Activated T-cell treated with anti-CD3 and anti-CD28 coated beads, Interleukin-2, amount 50 U/mL, for 72 hours (primary cell): ENCODE results near the gene PRICKLE1. TPM values are rescaled to one million over a fixed set of nuclear protein-coding genes. Genes with fewer than 3 reads are reported as not detected.

Experiments used
- ATAC-seq, 2 donors: fragments of 150-1000 bp; cut with Tn5 transposase; replicated peaks in 1 of 2; 2 replicates each; pipeline ENCODE4 v1.10.0; 2021; ENCODE audit warnings: moderate library complexity in 2 of 2, mild to moderate bottlenecking in 1 of 2
- DNase-seq, 2 donors: peaks; one replicate each; pipeline ENCODE4 v3.0.0; 2021 to 2022; ENCODE audit warnings: mixed read lengths in 1 of 2
- H3K27ac Mint-ChIP-seq: one replicate; pipeline ENCODE4 v1.8.0; 2022; ENCODE audit warnings: mild to moderate bottlenecking, moderate library complexity, mixed read lengths
- H3K27me3 Mint-ChIP-seq: one replicate; pipeline ENCODE4 v1.8.0; 2022; ENCODE audit warnings: low read depth, mixed read lengths
- H3K36me3 Mint-ChIP-seq, 2 donors: one replicate each; pipeline ENCODE4 v1.8.0; 2022; ENCODE audit warnings: mixed read lengths in 2 of 2, mild to moderate bottlenecking in 1 of 2; ENCODE audit not compliant: insufficient read depth in 2 of 2
- H3K4me1 Mint-ChIP-seq: one replicate; pipeline ENCODE4 v1.8.0; 2022; ENCODE audit warnings: low read depth, mixed read lengths
- H3K4me3 Mint-ChIP-seq, 2 donors: one replicate each; pipeline ENCODE4 v1.8.0; 2022; ENCODE audit warnings: mild to moderate bottlenecking in 2 of 2, mixed read lengths in 2 of 2, moderate library complexity in 2 of 2
- H3K9me3 Mint-ChIP-seq, 2 donors: one replicate each; pipeline ENCODE4 v1.8.0; 2022; ENCODE audit warnings: mixed read lengths in 2 of 2
- total RNA-seq, 2 donors: library from RNA; stranded (reverse); gene quantifications; one replicate each; pipeline ENCODE4 v1.2.3, GENCODE V29; 2022

PRICKLE1 gene
- total RNA-seq, 2 donors from 2014 or later, result not detected

GRCh38 chr12:42469355-42470175, 120.0 kb downstream of the PRICKLE1 start:
- Mint-ChIP-seq H3K27me3 (peaks cover 32% of the 10 kb centered on the region), H3K4me1 (peaks cover 21% of the 10 kb centered on the region), H3K9me3 (no peaks in the 10 kb centered on the region), H3K4me3 (peak overlapping the region; percentile 64 to 72), H3K36me3 (no peaks in the 10 kb centered on the region), H3K27ac (no peak overlapping the region)
- ATAC-seq (peak; percentile 75 to 81), DNase-seq (no peak)

- H3K27me3 Mint-ChIP-seq, result peaks cover 32% of the 10 kb centered on the region
- ATAC-seq (no peak), DNase-seq (no peak)
- H3K4me3 Mint-ChIP-seq, result peak overlapping the region; percentile 64 to 72
- H3K27ac Mint-ChIP-seq, result no peak overlapping the region
- H3K4me1 Mint-ChIP-seq, result peaks cover 21% of the 10 kb centered on the region
- no peaks in the 10 kb centered on the region for H3K9me3 Mint-ChIP-seq
- no peaks in the 10 kb centered on the region for H3K36me3 Mint-ChIP-seq
Observed at GRCh38 chr12:42468921-42469320, 120.6 kb downstream of the PRICKLE1 start.

GRCh38 chr12:42468341-42468821, 121.2 kb downstream of the PRICKLE1 start:
- DNase-seq (no peak), ATAC-seq (no peak)
- Mint-ChIP-seq H3K27me3 (peaks cover 32% of the 10 kb centered on the region), H3K36me3 (no peaks in the 10 kb centered on the region), H3K4me3 (no peak overlapping the region), H3K4me1 (peaks cover 21% of the 10 kb centered on the region), H3K9me3 (no peaks in the 10 kb centered on the region), H3K27ac (no peak overlapping the region)

GRCh38 chr12:42463671-42464070, 125.9 kb downstream of the PRICKLE1 start:
- Mint-ChIP-seq H3K4me3 (no peak overlapping the region), H3K36me3 (no peaks in the 10 kb centered on the region), H3K27ac (no peak overlapping the region), H3K27me3 (peaks cover 5% of the 10 kb centered on the region), H3K4me1 (peaks cover 5% of the 10 kb centered on the region), H3K9me3 (no peaks in the 10 kb centered on the region)
- no peak for ATAC-seq
- DNase-seq, result no peak

GRCh38 chr12:42462486-42462885, 127.1 kb downstream of the PRICKLE1 start:
- ATAC-seq, result no peak
- H3K36me3 Mint-ChIP-seq, result no peaks in the 10 kb centered on the region
- no peak for DNase-seq
- no peak overlapping the region for H3K4me3 Mint-ChIP-seq
- H3K4me1 Mint-ChIP-seq, result no peaks in the 10 kb centered on the region
- no peak overlapping the region for H3K27ac Mint-ChIP-seq
- no peaks in the 10 kb centered on the region for H3K27me3 Mint-ChIP-seq
- no peaks in the 10 kb centered on the region for H3K9me3 Mint-ChIP-seq

GRCh38 chr12:42459336-42459847, 130.2 kb downstream of the PRICKLE1 start:
- ATAC-seq, result no peak
- H3K4me1 Mint-ChIP-seq, result no peaks in the 10 kb centered on the region
- H3K36me3 Mint-ChIP-seq, result no peaks in the 10 kb centered on the region
- no peak overlapping the region for H3K27ac Mint-ChIP-seq
- no peak overlapping the region for H3K4me3 Mint-ChIP-seq
- no peak for DNase-seq
- H3K9me3 Mint-ChIP-seq, result no peaks in the 10 kb centered on the region
- H3K27me3 Mint-ChIP-seq, result no peaks in the 10 kb centered on the region

- H3K27me3 Mint-ChIP-seq, result no peaks in the 10 kb centered on the region
- H3K4me1 Mint-ChIP-seq, result no peaks in the 10 kb centered on the region
- no peak overlapping the region for H3K4me3 Mint-ChIP-seq
- H3K36me3 Mint-ChIP-seq, result no peaks in the 10 kb centered on the region
- no peaks in the 10 kb centered on the region for H3K9me3 Mint-ChIP-seq
- H3K27ac Mint-ChIP-seq, result no peak overlapping the region
- DNase-seq (no peak), ATAC-seq (no peak)
Observed at GRCh38 chr12:42458575-42458974, 131.0 kb downstream of the PRICKLE1 start.

- no peak overlapping the region for H3K4me3 Mint-ChIP-seq
- no peak for ATAC-seq
Observed at GRCh38 chr12:42450248-42450647, 139.3 kb downstream of the PRICKLE1 start.

GRCh38 chr12:42448841-42449240, 140.7 kb downstream of the PRICKLE1 start:
- no peaks in the 10 kb centered on the region for H3K4me1 Mint-ChIP-seq
- DNase-seq (no peak), ATAC-seq (no peak)
- no peaks in the 10 kb centered on the region for H3K27me3 Mint-ChIP-seq
- no peak overlapping the region for H3K4me3 Mint-ChIP-seq
- no peaks in the 10 kb centered on the region for H3K9me3 Mint-ChIP-seq
- H3K36me3 Mint-ChIP-seq, result peaks cover 6 to 11% of the 10 kb centered on the region in 2 donors
- no peak overlapping the region for H3K27ac Mint-ChIP-seq

More at GRCh38 chr12:42450248-42450647, 139.3 kb downstream of the PRICKLE1 start:
- Mint-ChIP-seq H3K27ac (no peak overlapping the region), H3K4me1 (no peaks in the 10 kb centered on the region), H3K36me3 (peaks cover 4 to 11% of the 10 kb centered on the region in 2 donors), H3K9me3 (no peaks in the 10 kb centered on the region), H3K27me3 (no peaks in the 10 kb centered on the region)
- no peak for DNase-seq

- no peak overlapping the region for H3K27ac Mint-ChIP-seq
- DNase-seq (no peak), ATAC-seq (no peak)
- no peaks in the 10 kb centered on the region for H3K4me1 Mint-ChIP-seq
- no peak overlapping the region for H3K4me3 Mint-ChIP-seq
- H3K27me3 Mint-ChIP-seq, result no peaks in the 10 kb centered on the region
- peaks cover 6 to 22% of the 10 kb centered on the region in 2 donors for H3K36me3 Mint-ChIP-seq
- H3K9me3 Mint-ChIP-seq, result no peaks in the 10 kb centered on the region
Observed at GRCh38 chr12:42447371-42447786, 142.2 kb downstream of the PRICKLE1 start.

- ATAC-seq (no peak), DNase-seq (no peak)
- Mint-ChIP-seq H3K4me1 (no peaks in the 10 kb centered on the region), H3K9me3 (no peaks in the 10 kb centered on the region), H3K4me3 (no peak overlapping the region), H3K27me3 (no peaks in the 10 kb centered on the region), H3K36me3 (peaks cover 6 to 25% of the 10 kb centered on the region in 2 donors), H3K27ac (no peak overlapping the region)
Observed at GRCh38 chr12:42446761-42447160, 142.8 kb downstream of the PRICKLE1 start.

GRCh38 chr12:42445891-42446290, 143.7 kb downstream of the PRICKLE1 start:
- no peak for DNase-seq
- no peaks in the 10 kb centered on the region for H3K4me1 Mint-ChIP-seq
- no peaks in the 10 kb centered on the region for H3K9me3 Mint-ChIP-seq
- no peak overlapping the region for H3K27ac Mint-ChIP-seq
- no peak overlapping the region for H3K4me3 Mint-ChIP-seq
- ATAC-seq, result no peak
- peaks cover 8 to 31% of the 10 kb centered on the region in 2 donors for H3K36me3 Mint-ChIP-seq
- no peaks in the 10 kb centered on the region for H3K27me3 Mint-ChIP-seq

GRCh38 chr12:42444192-42444943, 145.2 kb downstream of the PRICKLE1 start:
- ATAC-seq (no peak), DNase-seq (no peak)
- no peaks in the 10 kb centered on the region for H3K27me3 Mint-ChIP-seq
- no peak overlapping the region for H3K4me3 Mint-ChIP-seq
- no peaks in the 10 kb centered on the region for H3K4me1 Mint-ChIP-seq
- H3K27ac Mint-ChIP-seq, result no peak overlapping the region
- H3K9me3 Mint-ChIP-seq, result no peaks in the 10 kb centered on the region
- H3K36me3 Mint-ChIP-seq, result peaks cover 8 to 39% of the 10 kb centered on the region in 2 donors
